Measurements from ENCODE around the gene NHLH1.

The NHLH1 gene

GRCh38 chr1:160366731-160367515 lies at the start of gene NHLH1:
TSS of gene NHLH1 (plus strand) at chr1:160367071. CDS start at chr1:160370732, 3,661 bp downstream.
- no peak for DNase-seq

- no peak for DNase-seq
Measured at GRCh38 chr1:160322831-160323230, 44.0 kb upstream of the NHLH1 start.

GRCh38 chr1:160325252-160325651 lies 41.6 kb upstream of the NHLH1 start:
- peak; percentile 100 for DNase-seq

GRCh38 chr1:160326418-160326817 lies 40.5 kb upstream of the NHLH1 start:
- no peak for DNase-seq

- peak; percentile 81 for DNase-seq
Measured at GRCh38 chr1:160328184-160328583, 38.7 kb upstream of the NHLH1 start.

GRCh38 chr1:160330119-160330518 lies 36.8 kb upstream of the NHLH1 start:
- peak; percentile 77 for DNase-seq

- no peak for DNase-seq
Measured at GRCh38 chr1:160332516-160332915, 34.4 kb upstream of the NHLH1 start.

- no peak for DNase-seq
Measured at GRCh38 chr1:160338580-160338979, 28.3 kb upstream of the NHLH1 start.

- DNase-seq = no peak
Measured at GRCh38 chr1:160340146-160340545, 26.7 kb upstream of the NHLH1 start.

GRCh38 chr1:160340866-160341265 lies 26.0 kb upstream of the NHLH1 start:
- DNase-seq = no peak

GRCh38 chr1:160342526-160342925 lies 24.3 kb upstream of the NHLH1 start:
- DNase-seq = no peak

- peak; percentile 94 for DNase-seq
Measured at GRCh38 chr1:160342953-160343869, 23.7 kb upstream of the NHLH1 start, which contains the start of the genes COPA and NCSTN. TSS of gene COPA (minus strand) at chr1:160343250. CDS start at chr1:160343170, 80 bp downstream. TSS of gene NCSTN (plus strand) at chr1:160343383. CDS start at chr1:160343397, 14 bp downstream.

GRCh38 chr1:160344241-160344640 lies 22.6 kb upstream of the NHLH1 start:
- no peak for DNase-seq

- no peak for DNase-seq
Measured at GRCh38 chr1:160344936-160345335, 21.9 kb upstream of the NHLH1 start.

- no peak for DNase-seq
Measured at GRCh38 chr1:160346463-160346862, 20.4 kb upstream of the NHLH1 start.

- no peak for DNase-seq
Measured at GRCh38 chr1:160346958-160347357, 19.9 kb upstream of the NHLH1 start.

- DNase-seq = no peak
Measured at GRCh38 chr1:160351629-160352028, 15.2 kb upstream of the NHLH1 start.

- no peak for DNase-seq
Measured at GRCh38 chr1:160352555-160352954, 14.3 kb upstream of the NHLH1 start.

GRCh38 chr1:160353223-160353622 lies 13.6 kb upstream of the NHLH1 start:
- DNase-seq = no peak

- DNase-seq = no peak
Measured at GRCh38 chr1:160354388-160354985, 12.4 kb upstream of the NHLH1 start.

- no peak for DNase-seq
Measured at GRCh38 chr1:160357286-160358002, 9.4 kb upstream of the NHLH1 start.

GRCh38 chr1:160358073-160358472 lies 8.8 kb upstream of the NHLH1 start:
- DNase-seq = no peak

All from NCI-H187 treated with DMSO at 0.1 percent for 48 hours (cell line).